Activated CD4-positive, alpha-beta T cell treated with anti-CD3 and anti-CD28 coated beads, Interleukin-2, amount 50 U/mL, for 24 hours (primary cell): ENCODE measurements around the gene APELA.
"Not testable (repeated sequence)": the region's sequence is repeated elsewhere in the genome, so short reads cannot be mapped to it uniquely, and the experiment has no call there.

Source experiments
- DNase-seq, 2 donors: peaks; one replicate each; pipeline ENCODE4 v3.0.0-alpha.2; 2020; ENCODE audit warnings: low read depth in 1 of 2, low spot score in 1 of 2

APELA gene

GRCh38 chr4:164876700-164877324 is at the start of gene APELA:
TSS of gene APELA (plus strand) at chr4:164877178. CDS start at chr4:164877332, 154 bp downstream.
- DNase-seq: no peak

GRCh38 chr4:164828955-164829354 is 48.0 kb upstream of the APELA start:
- no peak for DNase-seq

- no peak for DNase-seq
These were observed 30.4 kb upstream of the APELA start for GRCh38 chr4:164846566-164846965.

GRCh38 chr4:164847016-164847415 is 30.0 kb upstream of the APELA start:
- DNase-seq: no peak

GRCh38 chr4:164847967-164848649 is 28.9 kb upstream of the APELA start:
- no peak for DNase-seq

GRCh38 chr4:164856396-164856795 is 20.6 kb upstream of the APELA start:
- DNase-seq: no peak

- no peak for DNase-seq
These were observed 10.0 kb upstream of the APELA start for GRCh38 chr4:164866817-164867490.

- no peak for DNase-seq
These were observed 5.3 kb upstream of the APELA start for GRCh38 chr4:164871673-164872072.

- DNase-seq: no peak
These were observed 4.5 kb upstream of the APELA start for GRCh38 chr4:164872481-164872880.

- no peak for DNase-seq
These were observed 2.2 kb upstream of the APELA start for GRCh38 chr4:164874789-164875188.

- no peak for DNase-seq
These were observed 3.7 kb downstream of the APELA start for GRCh38 chr4:164880489-164881262.

GRCh38 chr4:164888096-164888715 is 11.2 kb downstream of the APELA start:
- DNase-seq: no peak

GRCh38 chr4:164890691-164891090 is 13.7 kb downstream of the APELA start:
- DNase-seq: no peak

GRCh38 chr4:164892018-164892417 is 15.0 kb downstream of the APELA start:
- no peak for DNase-seq

- no peak for DNase-seq
These were observed 17.7 kb downstream of the APELA start for GRCh38 chr4:164894702-164895101.

- DNase-seq: no peak
These were observed 25.6 kb downstream of the APELA start for GRCh38 chr4:164902608-164903007.

GRCh38 chr4:164904336-164904735 is 27.4 kb downstream of the APELA start:
- no peak for DNase-seq

- no peak for DNase-seq
These were observed 28.0 kb downstream of the APELA start for GRCh38 chr4:164904941-164905340.

GRCh38 chr4:164906368-164906767 is 29.4 kb downstream of the APELA start:
- no peak for DNase-seq

- not testable (repeated sequence) for DNase-seq
These were observed 36.5 kb downstream of the APELA start for GRCh38 chr4:164913506-164913905.

GRCh38 chr4:164918956-164919355 is 42.0 kb downstream of the APELA start:
- DNase-seq: no peak
